ENCODE results near the gene FRMPD1.

The FRMPD1 gene

DNA sequence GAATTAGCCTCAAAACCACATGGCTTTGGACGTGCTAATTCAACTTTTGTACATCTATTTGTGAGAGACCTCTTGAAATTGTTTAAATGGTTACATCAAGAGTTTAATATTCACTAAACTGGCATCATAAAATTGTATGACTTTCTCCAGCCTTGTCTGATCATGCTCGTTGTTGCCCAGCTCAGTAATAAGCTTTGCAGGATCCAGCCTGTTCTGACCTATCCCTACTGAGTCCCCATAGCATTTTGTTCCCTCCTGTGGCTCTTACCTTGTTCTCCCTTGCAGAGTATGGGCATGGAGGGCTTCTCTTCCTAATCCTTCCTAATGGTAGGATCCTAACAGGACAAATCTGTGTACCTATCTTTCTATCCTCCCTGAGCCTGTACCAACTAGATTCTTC, 127.8 kb downstream of the FRMPD1 start:
- DNase-seq (ENCODE audit: low read depth in 2 of 2): no peak

DNA sequence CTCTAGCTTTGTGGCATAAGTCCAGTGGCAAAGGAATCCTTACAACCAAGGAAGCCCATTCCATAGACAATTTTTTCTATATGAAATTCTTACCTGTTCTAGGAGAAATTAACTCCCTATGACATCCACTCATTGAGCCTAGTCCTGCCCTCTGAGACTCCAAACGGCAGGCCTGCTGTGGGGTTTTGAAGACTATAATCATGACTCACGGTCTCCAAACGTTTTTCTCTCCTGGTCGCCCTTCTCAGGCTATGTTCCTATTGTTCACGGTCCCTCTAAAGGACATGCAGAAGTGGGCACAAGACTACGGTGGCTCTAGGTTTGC, 133.5 kb downstream of the FRMPD1 start:
- DNase-seq (ENCODE audit: low read depth in 2 of 2): no peak

DNA sequence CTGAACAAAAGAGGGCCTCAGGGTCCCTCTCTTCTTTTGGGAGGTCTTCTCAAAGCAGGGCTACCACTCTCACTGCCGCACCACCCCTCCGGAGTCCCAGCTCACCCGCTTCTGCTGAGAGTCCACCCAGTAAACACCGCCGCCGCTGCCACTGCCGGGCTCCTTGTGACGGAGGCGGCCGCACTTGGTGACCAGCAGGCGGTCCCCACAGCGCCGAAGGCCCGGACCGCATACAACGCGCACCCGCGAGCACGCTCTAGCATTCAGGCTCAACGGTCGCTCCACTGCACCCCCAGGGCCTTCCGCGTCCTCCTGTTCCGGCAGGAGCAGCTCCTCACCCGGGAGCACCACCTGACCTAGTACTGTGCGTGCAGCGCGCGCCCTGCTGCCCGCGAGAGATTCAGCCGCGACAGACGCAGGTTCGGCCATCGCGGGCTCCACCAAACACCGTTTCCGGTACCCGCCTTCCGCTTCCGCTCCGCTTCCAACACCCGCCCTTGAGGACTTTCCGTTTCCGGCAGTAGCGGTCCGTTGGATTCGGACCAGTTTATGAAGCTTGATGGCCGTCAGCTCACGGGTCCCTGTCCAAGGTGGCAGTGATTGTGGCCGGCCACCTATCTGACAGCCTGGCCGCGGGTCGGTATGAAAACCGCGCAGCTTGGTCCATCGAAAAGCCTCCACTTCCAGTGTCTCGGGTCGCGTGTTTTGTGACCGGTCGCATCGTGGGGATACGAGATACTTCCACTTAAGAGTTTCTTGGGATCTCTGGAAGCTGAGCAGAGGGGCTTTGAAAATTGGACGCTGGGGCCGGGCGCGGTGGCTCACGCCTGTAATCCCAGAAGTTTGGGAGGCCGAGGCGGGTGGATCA, 134.1 kb downstream of the FRMPD1 start, which contains the start of gene EXOSC3:
TSS of gene EXOSC3 (minus strand) at position 449 of the 868 bp plus-strand sequence. CDS start at position 429, 20 bp downstream.
- DNase-seq (ENCODE audit: low read depth in 2 of 2): peak; percentile 73 to 74

DNA sequence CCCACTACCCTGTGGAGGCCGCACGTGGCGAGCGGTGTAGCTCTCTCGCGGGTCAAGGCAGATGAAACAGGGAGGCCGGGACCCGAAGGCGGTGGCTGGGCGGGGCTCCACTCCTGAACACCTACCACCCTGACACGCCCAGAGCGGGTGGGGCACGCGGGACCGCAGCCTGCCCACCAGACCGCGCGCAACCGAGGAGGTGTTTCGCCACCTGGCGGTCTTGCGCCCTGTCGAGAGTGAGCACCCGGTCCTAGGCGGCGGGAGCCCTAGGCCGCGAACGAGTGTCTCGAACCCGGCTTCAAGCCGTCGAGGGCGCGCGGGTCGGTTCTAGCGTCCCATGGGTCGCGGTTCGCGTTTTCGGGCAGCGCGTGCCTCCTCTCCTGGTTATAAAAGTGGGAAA, 136.3 kb downstream of the FRMPD1 start:
- DNase-seq (ENCODE audit: low read depth in 2 of 2): no peak

DNA sequence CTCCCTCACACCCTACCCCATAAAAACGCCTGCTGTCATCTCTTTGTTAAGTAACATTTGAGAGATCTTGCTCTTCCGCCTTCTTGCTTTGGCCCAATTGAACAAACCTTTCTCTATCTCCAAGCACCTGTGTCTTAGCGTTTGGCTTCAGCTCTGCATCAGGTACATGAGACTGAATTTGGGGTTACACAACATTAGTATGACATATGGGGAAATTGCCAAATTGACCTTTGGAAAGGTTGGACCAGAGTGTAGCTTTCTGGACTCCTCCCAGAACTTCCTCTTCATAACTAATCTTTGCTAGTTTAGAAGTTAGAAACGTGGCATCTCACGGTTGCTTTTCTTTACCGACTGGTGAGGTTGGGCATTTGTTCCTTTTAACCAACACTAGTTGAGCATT, 137.6 kb downstream of the FRMPD1 start:
- no peak for DNase-seq (ENCODE audit: low read depth in 2 of 2)

DNA sequence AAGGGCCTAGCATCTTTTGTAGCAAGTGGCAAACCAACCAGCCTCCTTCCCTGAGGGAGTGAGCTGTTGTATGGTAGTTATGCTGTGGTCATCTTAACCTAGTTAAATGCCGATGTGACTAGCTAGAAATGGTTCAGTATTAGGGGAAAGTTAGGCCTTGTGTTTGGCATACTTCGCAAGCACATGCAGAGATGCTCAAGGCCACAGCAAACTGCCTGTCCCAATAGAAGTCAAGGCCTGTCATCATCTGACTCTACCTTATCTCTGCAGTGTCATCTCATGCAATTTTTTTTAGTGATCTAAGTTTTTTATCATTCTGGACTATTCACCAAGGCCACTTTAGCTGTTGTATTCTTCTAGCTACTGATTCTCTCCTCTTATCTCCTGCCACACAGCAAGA, 139.3 kb downstream of the FRMPD1 start:
- no peak for DNase-seq (ENCODE audit: low read depth in 2 of 2)

DNA sequence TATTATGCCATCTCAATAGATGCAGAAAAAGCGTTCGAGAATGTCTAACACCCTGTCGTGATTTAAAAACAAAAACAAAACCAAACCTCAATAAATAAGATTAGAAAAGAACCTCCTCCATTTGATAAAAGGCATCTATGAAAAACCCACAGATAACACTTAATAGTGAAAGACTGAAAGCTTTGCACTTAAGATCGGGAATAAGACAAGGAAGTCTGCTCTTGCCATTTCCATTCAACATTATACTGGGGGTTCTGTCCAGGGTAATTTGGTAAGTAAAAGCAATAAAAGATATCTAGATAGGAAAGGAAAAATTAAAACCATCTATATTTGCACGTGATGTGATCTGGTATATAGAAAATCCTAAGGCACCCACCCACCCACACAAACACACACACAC, 141.4 kb downstream of the FRMPD1 start:
- no peak for DNase-seq (ENCODE audit: low read depth in 2 of 2)

DNA sequence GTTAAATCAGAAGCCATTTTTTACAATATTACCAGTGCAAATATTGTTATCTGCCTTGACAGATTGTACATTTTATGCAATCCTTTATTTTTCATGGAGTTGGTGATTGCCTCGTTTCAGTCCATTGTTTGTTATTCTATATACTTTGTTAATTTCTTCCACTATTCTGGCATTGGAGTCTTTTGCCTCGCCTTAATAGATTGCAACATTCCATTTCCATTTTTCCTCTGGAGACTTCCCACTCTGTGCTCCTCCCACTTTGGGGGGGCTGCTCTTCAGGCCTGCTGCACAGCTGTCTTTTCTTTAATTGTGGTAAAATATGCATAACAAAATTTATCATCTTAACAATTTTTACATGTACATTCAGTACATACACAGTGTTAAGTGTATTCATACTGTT, 145.5 kb downstream of the FRMPD1 start:
- DNase-seq (ENCODE audit: low read depth in 2 of 2): no peak

All from stimulated activated CD8-positive, alpha-beta memory T cell treated with anti-CD3 and anti-CD28 coated beads, Interleukin-2, amount 100 ng/mL, for 1 hour (primary cell).